ENCODE data around the gene RAPGEF2. TPM values are rescaled to one million over a fixed set of nuclear protein-coding genes. Genes with fewer than 3 reads are reported as not detected.

RAPGEF2 gene
- total RNA-seq, 1 experiment from 2014 or later = 26.3 TPM

DNA sequence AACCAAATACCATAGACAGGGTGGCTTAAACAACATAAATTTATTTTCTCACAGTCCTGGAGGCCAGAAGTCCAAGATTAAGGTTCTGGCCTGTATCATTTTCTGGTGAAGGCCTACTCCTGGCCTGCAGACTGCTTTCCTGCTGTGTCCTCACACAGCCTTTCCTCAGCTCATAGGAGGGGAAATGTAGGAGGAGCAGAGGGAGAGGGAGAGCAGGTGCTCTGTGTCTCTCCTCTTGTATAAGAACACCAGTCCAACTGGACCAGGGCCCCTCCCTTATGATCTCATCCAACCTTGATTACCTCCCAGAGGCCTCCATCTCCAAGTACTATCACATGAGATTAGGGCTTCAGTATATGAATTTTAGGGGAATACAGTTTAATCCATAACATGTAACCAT is 34.3 kb downstream of the RAPGEF2 start:
- Mint-ChIP-seq H3K4me1 (ENCODE audit: insufficient read depth, unreplicated experiment) (peaks cover 4% of the 10 kb centered on the region), H3K36me3 (ENCODE audit: insufficient read depth, unreplicated experiment) (no peaks in the 10 kb centered on the region), H3K27ac (ENCODE audit: low read depth, unreplicated experiment) (no peak overlapping the region), H3K9me3 (ENCODE audit: unreplicated experiment) (no peaks in the 10 kb centered on the region), H3K4me3 (ENCODE audit: unreplicated experiment) (no peak overlapping the region), H3K27me3 (ENCODE audit: insufficient read depth, unreplicated experiment) (no peaks in the 10 kb centered on the region)
- ChIA-PET POLR2A (interaction anchor here (1.1 kb wide), 1 partner anchor 12 kb away, joined by 3 read pairs; no protein-coding TSS in a partner anchor), CTCF (no interaction called here)
- BruUV-seq (replicated peaks) = no TSS peak
- DNase-seq (ENCODE audit: unreplicated experiment) = no peak
- intact Hi-C loops (cut with micrococcal nuclease) = no loop called here
- TF ChIP-seq, protein P1, sequence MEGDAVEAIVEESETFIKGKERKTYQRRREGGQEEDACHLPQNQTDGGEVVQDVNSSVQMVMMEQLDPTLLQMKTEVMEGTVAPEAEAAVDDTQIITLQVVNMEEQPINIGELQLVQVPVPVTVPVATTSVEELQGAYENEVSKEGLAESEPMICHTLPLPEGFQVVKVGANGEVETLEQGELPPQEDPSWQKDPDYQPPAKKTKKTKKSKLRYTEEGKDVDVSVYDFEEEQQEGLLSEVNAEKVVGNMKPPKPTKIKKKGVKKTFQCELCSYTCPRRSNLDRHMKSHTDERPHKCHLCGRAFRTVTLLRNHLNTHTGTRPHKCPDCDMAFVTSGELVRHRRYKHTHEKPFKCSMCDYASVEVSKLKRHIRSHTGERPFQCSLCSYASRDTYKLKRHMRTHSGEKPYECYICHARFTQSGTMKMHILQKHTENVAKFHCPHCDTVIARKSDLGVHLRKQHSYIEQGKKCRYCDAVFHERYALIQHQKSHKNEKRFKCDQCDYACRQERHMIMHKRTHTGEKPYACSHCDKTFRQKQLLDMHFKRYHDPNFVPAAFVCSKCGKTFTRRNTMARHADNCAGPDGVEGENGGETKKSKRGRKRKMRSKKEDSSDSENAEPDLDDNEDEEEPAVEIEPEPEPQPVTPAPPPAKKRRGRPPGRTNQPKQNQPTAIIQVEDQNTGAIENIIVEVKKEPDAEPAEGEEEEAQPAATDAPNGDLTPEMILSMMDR (IDR thresholded peaks at IDR 0.05; ENCODE audit: unreplicated experiment) = no peak

DNA sequence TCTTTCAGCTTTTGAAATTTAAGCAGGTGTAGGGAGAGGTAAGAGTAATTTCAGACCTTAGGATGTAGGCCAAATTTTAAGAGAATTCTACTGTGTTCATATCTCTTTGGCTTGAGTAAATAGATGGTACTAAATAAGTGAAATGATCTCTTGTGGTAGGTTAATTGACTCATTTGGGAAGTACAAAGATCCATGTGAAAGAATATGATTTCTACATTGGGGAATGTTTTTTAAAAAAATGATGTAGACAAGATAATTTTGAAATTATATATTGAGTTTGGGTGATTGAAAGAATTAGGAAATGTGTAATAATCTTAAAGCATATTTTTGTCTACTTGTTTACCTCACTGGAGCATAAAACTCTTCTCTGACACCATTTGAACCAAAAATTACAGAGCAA is 35.6 kb downstream of the RAPGEF2 start:
- no peak overlapping the region for H3K27ac Mint-ChIP-seq (ENCODE audit: low read depth, unreplicated experiment)
- H3K27me3 Mint-ChIP-seq (ENCODE audit: insufficient read depth, unreplicated experiment) = no peaks in the 10 kb centered on the region
- intact Hi-C loops (cut with micrococcal nuclease) = no loop called here
- DNase-seq (ENCODE audit: unreplicated experiment) = no peak
- no peaks in the 10 kb centered on the region for H3K9me3 Mint-ChIP-seq (ENCODE audit: unreplicated experiment)
- peaks cover 4% of the 10 kb centered on the region for H3K4me1 Mint-ChIP-seq (ENCODE audit: insufficient read depth, unreplicated experiment)
- TF ChIP-seq, protein P1 (IDR thresholded peaks at IDR 0.05; ENCODE audit: unreplicated experiment) = no peak
- no TSS peak for BruUV-seq (replicated peaks)
- H3K4me3 Mint-ChIP-seq (ENCODE audit: unreplicated experiment) = no peak overlapping the region
- H3K36me3 Mint-ChIP-seq (ENCODE audit: insufficient read depth, unreplicated experiment) = no peaks in the 10 kb centered on the region
- ChIA-PET POLR2A (interaction anchor here (0.9 to 1.1 kb wide), 2 partner anchors 10 to 31 kb away, joined by 3 read pairs; no protein-coding TSS in a partner anchor), CTCF (interaction anchor here (0.9 kb wide), 1 partner anchor 65 kb away, joined by 4 read pairs; no protein-coding TSS in a partner anchor)

DNA sequence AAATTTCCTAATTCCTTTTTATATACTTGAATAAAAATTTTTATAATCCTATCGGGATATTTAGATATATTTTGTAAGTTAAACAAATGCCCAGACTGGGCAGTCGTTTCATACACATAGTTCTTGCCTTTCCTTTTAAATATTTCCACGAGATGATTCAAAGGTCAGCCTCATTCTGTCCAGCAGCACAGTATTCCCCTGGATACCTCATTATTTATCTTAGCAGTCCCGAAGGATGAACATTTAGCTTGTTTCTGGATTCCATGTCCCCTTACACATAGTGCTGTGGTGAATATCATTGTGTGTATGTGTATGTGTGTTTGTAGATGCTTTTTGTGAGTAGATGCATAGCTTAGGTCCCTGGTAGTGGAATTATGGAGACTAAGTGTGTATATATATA is 38.3 kb downstream of the RAPGEF2 start:
- POLR2A ChIA-PET = no interaction called here
- no peak for DNase-seq (ENCODE audit: unreplicated experiment)
- TF ChIP-seq, protein P1 (IDR thresholded peaks at IDR 0.05; ENCODE audit: unreplicated experiment) = no peak
- Mint-ChIP-seq H3K27ac (ENCODE audit: low read depth, unreplicated experiment) (no peak overlapping the region), H3K9me3 (ENCODE audit: unreplicated experiment) (no peaks in the 10 kb centered on the region), H3K36me3 (ENCODE audit: insufficient read depth, unreplicated experiment) (no peaks in the 10 kb centered on the region), H3K4me3 (ENCODE audit: unreplicated experiment) (no peak overlapping the region), H3K27me3 (ENCODE audit: insufficient read depth, unreplicated experiment) (no peaks in the 10 kb centered on the region), H3K4me1 (ENCODE audit: insufficient read depth, unreplicated experiment) (peaks cover 4% of the 10 kb centered on the region)
- intact Hi-C loops (cut with micrococcal nuclease) = no loop called here
- BruUV-seq (replicated peaks) = no TSS peak
- CTCF ChIA-PET = no interaction called here

DNA sequence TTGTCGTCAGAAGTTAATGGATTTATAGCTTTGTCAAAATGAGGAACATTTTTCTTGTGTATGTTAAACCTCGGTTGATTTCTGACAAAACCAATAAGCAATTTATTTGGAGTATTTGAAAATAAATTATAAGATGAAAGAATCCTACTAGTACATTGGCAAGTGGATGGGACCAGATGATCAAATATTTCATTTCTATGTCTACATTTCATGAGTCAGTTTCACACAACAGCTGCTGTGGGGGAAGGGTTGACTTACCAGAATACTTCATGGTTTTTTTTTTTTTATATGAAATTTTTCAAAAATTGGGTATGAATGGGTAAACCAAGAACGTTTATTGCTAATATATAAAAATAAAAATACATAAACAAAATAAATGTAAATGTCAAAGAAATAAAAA is 39.4 kb downstream of the RAPGEF2 start:
- TF ChIP-seq, protein P1 (IDR thresholded peaks at IDR 0.05; ENCODE audit: unreplicated experiment) = no peak
- BruUV-seq (replicated peaks) = no TSS peak
- Mint-ChIP-seq H3K27ac (ENCODE audit: low read depth, unreplicated experiment) (no peak overlapping the region), H3K4me1 (ENCODE audit: insufficient read depth, unreplicated experiment) (peaks cover 8% of the 10 kb centered on the region), H3K36me3 (ENCODE audit: insufficient read depth, unreplicated experiment) (no peaks in the 10 kb centered on the region), H3K27me3 (ENCODE audit: insufficient read depth, unreplicated experiment) (no peaks in the 10 kb centered on the region), H3K9me3 (ENCODE audit: unreplicated experiment) (no peaks in the 10 kb centered on the region), H3K4me3 (ENCODE audit: unreplicated experiment) (no peak overlapping the region)
- intact Hi-C loops (cut with micrococcal nuclease) = no loop called here
- ChIA-PET CTCF (interaction anchor here (0.6 kb wide), 1 partner anchor 108 kb away, joined by 3 read pairs; no protein-coding TSS in a partner anchor), POLR2A (no interaction called here)
- peak; percentile 18 for DNase-seq (ENCODE audit: unreplicated experiment)

All from MCF 10A (cell line).